ENCODE results near the gene ZFYVE27. TPM values are rescaled to one million over a fixed set of nuclear protein-coding genes. Genes with fewer than 3 reads are reported as not detected.

ZFYVE27 gene
- total RNA-seq, 1 experiment from 2014 or later: 22.4 TPM

DNA sequence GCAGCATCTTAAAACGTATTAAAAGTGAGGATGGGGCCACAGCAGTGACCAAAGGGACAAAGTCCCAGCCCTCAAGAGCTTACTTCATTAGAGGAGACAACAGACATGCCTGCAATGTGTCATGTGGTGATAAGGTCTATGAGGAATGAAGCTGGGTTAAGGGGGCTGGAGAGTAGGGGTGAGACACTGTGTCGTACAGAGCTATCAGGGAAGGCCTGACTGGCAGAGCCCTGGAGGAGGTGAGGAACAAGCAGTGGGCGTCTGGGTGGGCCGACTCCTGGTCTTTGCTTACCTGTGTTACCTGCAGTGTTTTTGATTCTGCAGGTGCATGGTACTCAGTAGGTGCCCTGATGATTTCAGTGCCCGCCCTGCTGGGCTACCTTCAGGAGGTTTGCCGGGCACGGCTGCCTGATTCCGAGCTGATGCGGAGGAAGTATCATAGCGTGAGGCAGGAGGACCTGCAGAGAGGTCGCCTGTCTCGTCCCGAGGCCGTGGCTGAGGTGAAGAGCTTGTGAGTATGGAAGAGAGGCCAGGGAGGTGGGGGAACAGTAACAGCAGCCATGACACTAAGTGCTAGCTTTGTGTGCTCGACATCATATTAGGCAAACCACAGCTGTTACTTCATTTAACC lies 7.6 kb downstream of the ZFYVE27 start:
- DNase-seq (ENCODE audit: low spot score): no peak

DNA sequence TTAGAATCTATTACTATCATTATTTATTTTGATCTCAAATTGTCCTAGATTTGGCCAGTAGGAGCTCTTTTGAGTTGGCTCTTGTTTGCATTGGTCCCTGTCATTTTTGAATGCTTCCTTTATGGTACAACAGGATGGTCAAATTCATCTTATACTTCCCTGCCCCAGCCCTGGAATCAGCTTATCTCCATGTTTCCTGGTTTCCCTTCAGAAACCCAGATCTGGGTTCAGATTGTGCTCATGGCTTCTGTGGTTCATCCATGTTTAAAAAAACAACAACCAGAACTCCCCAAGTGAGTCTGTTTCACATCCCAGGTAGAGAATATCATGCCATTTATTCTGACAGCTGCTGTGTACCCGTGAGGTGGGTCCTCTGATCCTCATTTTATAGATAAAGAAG lies 10.6 kb downstream of the ZFYVE27 start:
- no peak for DNase-seq (ENCODE audit: low spot score)

DNA sequence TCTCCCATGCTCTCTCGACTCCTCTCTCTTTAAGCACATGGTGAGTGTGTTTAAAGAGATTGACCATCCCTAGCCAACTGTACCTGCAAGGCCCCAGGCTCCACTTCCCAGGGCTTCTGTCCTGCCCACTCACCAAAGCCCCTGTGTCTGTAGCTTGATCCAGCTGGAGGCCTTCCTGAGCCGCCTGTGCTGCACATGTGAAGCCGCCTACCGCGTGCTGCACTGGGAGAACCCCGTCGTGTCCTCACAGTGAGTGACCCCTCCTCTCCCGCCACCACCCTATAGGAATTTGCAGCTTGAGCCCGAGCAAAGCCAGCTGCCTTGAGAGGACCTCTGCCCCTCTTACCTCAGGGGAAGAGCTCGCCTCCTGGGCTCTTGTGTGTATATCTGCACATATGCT lies 11.2 kb downstream of the ZFYVE27 start:
- DNase-seq (ENCODE audit: low spot score): no peak

DNA sequence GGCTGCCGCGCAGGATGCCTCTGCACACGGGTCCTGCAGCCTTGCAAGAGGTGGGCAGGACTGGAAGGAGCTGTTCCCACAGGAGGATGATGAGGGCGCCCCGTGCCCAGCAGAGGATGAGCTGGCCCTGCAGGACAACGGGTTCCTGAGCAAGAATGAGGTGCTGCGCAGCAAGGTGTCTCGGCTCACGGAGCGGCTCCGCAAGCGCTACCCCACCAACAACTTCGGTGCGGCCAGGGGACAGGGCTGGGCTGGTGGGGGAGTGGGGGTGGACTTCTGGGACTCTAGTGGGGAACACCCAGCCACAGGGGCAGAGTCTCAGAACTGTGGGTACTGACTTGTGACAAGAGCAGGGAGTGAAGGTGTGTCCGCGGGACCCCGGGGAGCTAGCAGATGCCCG lies 16.0 kb downstream of the ZFYVE27 start:
- DNase-seq (ENCODE audit: low spot score): no peak

DNA sequence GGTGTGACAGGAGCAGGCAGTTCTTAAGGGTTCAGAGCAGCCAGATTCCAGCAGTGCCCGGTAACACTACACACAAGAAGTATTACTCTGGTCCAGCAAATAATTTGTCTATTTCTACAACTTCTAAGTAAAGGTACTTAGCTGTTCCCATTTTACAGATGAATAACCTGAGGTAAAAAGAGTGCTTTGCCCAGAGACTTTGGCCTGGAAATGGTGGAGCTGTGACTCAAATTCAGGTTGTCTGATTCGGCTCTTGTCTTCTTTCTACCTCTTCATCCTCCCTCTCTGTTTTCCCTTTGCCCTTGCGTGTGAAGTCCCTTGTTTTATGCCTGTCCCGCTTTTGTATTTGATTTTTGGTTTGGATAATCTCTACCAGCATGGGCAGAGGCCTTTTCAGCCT lies 17.8 kb downstream of the ZFYVE27 start:
- no peak for DNase-seq (ENCODE audit: low spot score)

DNA sequence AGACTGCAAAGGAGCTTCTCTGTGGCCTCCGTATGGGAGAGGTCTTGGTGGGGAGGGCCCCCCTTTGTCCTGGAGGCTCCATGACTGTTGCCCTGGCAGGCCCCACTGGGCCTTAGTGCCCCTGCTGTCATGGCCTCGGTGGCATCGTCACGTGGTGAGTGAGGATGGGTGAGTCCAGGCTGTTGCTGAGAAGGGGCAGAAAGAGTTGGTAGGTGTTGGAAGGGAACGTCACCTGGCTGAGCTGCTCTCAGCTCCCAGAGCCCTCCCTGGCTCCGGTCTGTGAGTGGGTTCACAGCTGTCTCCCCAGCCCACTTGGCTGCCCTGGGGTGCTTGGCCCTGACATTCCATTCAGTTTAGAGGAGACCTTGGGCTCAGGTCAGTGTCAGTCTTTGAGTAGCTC lies 18.8 kb downstream of the ZFYVE27 start:
- no peak for DNase-seq (ENCODE audit: low spot score)

DNA sequence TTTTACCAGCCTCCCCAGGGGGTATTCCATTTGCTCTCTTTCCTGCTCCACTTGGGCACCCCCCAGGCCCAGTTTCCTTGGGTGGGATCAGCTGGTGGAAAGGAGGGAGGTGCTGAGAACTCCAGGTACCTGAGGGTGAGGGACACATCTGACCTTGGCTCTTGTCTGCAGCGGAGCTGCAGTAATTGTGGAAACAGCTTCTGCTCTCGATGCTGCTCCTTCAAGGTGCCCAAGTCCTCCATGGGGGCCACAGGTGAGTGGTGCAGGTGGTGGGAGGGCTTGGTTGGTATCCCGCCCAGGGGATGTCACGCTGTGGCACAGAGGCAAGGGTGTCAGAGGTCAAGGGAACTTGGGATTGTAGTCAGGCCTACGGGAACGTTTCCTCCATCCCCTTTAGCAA lies 20.5 kb downstream of the ZFYVE27 start:
- DNase-seq (ENCODE audit: low spot score): no peak

DNA sequence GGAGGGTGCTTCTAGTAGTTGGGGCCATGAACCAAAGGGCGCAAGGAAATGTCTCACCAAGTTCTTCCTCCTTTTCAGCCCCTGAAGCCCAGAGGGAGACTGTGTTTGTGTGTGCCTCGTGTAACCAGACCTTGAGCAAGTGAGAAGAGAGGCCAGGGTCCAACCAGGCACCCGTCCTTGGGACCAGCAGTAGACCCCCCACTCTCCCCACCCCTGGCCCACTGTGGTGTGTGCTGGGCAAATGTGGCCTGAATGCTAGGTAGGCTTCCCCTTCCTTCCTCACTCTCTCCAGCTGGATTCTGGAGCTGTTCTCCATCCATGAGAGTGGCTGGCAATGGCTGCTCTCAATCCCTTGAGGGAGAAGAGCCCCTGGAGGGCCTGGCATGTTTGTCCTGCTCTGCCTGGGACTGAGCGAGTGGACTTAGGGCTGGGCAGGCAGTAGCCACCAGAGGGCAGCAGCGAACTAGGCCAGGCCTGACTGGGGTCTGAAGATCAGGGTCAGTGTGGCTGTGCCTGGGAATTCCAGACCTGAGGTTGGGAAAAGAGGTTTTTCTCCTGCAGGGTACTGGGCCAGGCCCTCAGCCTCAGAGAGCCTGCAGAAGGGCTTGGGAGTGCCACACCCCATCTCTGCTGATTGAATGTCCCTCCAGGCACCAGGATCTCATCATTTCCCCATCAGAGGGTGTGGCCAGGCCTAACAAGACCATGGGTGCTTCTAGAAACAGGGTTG lies 22.4 kb downstream of the ZFYVE27 start:
- DNase-seq (ENCODE audit: low spot score): peak; percentile 61

DNA sequence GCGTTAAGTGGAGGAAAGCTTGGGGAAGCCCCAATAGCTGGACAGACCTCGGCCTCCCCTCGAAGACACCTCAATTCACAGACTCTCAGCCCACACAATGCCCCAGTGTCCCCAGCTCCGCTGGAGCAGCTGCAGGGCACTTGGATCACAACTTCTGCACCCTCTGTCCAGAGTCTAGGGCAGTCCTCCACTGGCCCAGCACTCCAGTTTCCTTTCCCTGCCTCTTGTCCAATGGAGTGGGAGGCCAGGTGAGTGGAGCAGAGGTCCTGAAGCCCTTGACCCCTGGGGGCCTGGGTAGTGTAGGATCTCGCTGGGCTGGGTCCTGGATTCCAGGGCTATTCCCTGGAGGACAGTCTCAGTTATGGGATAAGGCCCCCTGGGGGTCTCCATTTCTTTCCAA lies 23.0 kb downstream of the ZFYVE27 start:
- DNase-seq (ENCODE audit: low spot score): no peak

DNA sequence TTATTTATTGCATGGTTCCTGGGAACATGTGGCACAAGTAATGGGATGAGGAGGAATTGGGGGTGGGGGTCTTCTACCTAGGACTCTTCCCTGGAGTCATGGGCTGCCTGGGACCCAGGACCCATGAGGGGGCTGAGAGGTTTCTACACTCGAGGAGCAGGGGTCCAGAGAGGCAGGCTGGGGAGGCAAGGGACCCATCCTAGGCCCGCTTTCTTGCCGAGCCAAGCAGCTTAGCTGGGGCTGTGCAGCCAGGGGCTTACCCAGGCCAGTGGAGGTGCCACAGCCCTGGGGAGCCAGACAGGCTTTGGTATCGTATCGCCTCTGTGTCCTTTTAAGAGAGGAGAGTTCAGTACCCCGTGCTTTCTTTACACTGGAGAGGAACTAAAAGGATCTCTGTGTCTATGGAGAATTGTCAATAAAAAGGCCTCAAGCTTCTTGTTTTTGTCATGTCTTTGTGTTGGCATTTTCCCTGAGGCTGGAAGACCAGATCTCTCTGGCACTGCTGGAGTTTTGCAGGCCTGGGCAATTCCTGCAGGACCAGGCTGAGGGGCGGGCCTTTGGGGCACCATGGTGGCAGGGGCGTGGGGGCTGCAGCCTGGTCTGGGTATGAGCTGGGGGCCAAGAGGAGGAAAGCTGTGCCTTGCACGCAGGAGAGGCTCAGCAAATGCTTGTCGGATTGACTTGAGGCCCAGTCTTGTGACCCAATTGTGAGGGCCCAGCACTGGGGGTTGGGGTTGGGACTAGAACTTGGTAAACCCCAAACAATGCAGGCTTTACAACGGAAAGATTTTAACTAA lies 23.7 kb downstream of the ZFYVE27 start:
- no peak for DNase-seq (ENCODE audit: low spot score)

DNA sequence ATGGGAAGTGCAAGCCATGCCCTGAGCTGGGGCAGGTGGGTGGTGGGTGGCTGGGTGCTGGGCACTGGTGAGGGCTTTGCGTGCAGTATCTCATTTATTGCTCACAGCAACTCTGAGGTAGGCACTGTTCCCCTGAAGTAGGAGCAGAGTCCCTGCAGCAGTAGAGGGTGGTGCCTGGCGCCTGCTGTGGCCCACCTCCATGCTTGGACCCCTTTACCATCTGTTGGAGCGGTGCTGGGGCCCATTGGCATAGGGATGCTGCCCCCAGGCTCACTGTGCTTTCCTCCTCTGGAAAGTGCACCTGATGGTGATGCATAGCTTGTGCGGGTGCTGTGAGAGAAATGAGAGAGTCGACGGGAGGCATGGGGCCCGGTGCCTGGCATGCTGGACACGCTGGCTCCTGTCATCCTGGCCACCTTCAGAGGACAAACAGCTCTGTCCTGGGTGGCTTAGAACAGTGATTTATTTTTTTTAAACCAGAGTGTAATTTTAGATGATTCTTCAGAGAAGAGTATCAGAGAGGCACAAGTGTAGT lies 24.5 kb downstream of the ZFYVE27 start:
- no peak for DNase-seq (ENCODE audit: low spot score)

DNA sequence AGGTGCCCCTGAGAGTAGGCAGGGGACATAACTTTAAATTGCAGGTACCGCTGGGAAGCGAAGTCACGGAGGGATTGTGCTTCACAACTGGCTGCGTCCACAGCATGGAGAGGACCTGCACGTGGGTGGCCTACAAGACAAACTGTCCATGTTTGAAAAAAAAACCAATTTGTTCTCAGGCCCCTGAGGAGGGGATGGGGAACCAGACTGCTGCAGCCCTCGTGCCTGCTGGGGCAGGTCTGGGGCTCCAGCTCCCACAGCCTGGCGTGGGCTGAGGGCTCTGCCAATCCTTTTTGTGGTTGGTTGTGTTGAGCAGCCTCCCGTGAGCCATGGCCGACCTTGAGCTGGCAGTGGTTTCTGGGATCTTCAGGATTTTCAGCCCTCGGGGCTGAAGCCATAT lies 25.1 kb downstream of the ZFYVE27 start:
- DNase-seq (ENCODE audit: low spot score): no peak

DNA sequence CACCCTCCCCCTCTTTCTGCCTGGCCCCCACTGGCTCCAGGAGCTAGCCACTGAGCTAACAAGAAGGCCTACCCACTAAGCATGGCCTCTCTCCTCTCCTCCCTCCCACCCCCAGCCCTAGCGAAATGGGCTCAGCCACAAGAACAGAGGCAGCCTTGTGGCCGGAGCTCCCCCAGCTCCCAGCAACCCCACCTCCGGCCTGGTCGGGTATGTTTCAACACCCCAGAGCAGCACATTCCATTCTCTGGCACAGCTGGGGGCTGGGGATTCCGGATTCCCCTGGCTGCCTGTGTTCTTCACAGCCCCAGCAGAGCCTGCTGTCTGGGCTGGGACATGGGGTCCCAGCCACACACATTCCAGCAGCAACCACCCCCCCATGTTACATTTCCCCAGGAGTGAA lies 25.9 kb downstream of the ZFYVE27 start:
- no peak for DNase-seq (ENCODE audit: low spot score)

DNA sequence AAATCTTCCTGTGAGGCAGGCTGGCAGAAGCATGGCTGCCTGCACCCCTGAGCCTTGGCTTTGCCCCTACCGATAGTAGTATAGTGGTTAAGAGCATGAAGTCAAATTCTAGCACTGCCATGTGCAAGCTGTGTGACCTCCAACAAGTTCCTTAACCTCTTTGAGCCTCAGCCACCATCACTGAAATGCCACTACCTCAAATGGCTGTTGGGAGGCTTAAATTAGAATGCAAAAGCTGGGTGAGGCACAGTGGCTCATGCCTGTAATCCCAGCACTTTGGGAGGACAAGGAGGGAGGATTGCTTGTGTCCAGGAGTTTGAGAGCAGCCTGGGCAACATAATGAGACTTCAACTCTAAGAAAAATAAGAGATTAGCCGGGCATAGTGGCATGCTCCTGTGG lies 26.5 kb downstream of the ZFYVE27 start:
- DNase-seq (ENCODE audit: low spot score): no peak

DNA sequence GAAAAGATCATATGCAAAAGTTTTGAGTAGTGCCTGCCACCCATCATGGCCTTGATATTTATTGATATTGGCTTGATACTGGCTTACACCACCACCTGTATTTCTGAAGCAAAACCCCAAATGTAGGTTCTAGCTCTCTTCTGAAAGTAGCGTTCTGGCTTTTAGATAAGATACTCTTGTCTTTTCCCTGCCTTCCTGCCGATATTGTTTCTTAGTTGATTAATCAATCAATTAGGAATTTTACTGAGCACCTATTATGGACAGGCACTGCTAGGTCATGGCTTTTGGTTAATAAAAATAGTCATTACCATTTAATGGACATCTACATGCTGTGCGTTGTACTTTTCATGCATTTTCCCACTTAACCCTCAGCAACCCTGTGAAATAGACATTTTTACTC lies 27.0 kb downstream of the ZFYVE27 start:
- no peak for DNase-seq (ENCODE audit: low spot score)

DNA sequence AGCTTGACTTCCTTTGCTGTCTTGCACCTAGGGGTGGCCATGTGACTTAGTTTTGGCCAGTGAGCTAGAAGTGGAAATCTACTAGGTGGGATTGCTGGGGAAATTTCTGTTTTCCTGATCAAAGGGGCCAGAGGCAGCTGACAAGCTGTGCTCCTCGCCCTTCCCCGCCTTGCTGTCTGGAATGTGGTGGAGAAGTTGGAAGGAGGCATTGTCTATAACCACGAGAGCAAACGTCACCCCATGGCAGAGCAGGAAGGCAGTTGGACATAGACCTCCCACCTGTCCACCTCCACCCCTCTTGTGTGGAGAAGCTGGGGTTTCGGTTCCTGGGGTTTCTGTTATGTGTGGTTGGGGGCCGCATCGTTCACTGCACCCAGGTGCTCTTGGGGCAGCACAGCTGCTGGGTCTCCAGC lies 27.6 kb downstream of the ZFYVE27 start:
- DNase-seq (ENCODE audit: low spot score): peak; percentile 18

DNA sequence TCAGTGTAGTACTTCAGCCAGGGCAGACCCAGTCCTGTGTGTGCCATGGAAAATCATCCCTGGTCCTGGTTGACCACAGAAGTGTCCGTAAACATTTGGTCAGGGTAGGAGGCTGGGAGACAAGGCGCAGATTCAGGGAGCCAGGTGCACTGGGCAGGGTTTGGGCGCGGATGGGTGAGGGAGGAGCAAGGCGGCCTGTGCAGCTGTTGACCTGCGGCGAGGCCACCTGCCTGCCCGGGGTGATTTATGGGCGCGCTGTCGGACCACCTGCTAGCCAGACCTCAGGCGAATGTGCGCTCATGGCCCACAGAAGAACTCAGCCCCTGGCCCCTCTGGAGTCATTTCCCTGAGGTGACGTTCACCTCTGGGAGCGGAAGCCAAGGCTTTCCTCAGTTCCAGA lies 28.3 kb downstream of the ZFYVE27 start:
- DNase-seq (ENCODE audit: low spot score): no peak

DNA sequence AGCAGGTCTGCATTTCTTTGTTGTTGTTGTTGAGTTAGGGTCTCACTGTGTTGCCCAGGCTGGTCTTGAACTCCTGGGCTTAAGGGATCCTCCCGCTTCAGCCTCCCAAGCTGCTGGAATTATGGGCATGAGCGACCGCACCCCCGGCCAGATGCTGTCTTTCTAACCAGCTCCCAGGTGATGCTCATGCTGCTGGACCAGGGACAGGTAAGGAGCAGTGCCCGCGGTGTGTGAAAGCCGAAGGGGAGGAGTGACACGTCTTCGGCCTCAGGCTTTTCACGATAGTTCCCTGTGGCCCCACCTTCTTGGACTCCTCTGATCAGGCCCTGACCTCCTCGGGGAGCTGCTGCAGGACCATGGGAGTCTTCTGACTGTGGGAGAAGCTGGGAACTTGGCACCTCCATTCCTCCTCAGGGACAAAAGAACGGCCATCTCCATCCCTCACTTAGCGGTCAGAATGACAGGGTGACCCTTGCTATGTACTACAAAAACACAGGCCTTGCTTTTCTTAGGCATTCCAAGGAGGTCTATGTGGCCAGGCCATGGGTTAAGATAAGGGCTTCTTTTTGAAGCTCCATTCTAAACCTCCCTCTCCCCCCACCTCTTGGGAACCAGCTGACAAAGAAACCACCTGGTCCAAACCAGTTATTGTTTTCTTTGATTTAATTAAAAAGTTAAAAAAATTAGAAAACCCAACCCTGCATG lies 29.3 kb downstream of the ZFYVE27 start:
- DNase-seq (ENCODE audit: low spot score): no peak

DNA sequence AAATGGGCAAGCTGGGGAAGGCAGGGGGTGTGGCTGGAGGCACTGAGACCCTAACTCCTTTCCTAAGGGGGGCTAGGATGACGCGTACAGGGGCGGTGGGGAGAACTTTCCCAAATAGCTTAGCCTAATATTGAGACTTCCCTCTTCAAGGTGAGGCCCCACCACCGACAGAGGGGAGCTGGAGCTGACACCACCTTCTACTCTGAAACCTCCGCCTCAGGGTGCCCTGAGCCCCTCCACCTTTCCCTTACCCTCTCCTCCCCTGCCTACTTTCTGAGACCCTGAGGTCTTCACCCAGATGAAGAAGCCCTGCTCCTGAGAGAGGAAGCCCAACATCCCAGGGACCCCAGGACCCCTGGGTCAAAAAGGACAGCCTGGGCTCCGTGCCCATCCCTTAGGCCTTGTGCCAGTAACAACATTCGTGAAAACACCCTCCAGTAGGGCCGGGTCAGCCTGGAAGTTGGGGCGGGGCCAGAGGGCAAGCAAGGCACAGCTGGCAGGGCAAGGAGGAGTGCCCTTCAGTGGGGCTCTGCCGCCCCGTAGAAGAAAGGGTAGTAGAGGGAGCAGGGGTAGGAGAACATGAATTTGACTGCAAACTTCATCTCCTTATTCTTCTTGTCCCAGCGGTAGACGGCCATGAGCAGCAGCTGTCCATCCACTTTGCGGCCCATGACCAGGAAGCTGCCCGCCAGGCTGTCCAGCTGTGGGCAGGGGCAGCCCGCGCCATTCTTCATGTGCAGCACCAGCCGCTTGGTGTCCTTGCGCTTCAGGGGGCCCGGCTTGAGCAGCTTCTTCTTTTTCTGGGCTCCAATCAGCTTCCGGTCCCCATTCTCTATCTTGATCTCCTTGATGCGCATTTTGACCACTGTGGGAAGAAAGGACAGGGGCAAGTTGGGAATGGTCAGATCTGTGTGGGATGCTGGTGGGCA lies 30.3 kb downstream of the ZFYVE27 start:
- DNase-seq (ENCODE audit: low spot score): no peak

DNA sequence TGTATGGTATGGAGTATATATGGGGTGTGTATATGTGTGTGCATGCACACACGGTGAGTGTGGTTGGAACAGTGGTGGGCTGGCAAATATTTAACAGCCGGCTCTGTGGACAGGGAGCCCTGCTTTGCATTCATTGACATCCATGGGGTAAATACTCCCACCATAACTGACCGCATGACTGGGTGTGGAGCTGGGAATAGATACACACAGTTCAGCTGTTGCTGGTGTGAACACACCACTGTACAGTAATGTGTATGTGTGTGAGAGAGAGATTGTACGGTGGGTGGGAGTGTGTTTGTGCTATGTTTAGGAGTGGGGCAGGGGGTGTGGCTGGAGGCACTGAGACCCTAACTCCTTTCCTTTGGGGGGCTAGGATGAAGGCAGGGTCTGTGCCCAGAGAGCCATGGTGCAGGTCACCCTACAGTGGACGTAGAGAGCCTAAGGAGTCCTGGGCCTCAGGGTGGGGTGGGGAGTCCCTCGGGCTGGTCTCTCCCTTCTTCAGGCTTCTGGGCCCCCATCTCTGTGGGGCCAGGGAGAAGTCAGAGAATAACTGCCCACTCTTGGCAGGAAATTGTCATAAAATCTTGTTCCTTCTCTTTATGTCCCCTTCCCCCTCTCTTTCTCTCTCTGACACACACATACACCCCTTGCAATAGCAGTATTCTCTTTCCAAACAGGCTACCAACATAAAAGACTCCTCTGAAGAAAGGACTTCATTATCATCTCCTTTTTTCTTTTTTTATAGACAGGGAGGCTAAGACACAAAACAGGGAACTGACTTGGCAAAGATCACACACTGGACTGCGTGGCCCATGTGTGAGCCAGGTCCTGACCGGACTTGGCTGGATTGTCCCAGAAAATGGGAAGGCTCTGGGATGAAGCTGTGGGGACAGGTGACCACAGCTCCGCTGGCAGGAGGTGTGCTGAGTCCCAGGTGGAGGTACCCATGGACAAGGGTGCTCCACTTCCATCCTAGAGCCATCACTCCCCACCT lies 31.7 kb downstream of the ZFYVE27 start:
- DNase-seq (ENCODE audit: low spot score): no peak
